Left lobe of liver (tissue), 2 donors: ENCODE data around the gene AFG1L. TPM values are rescaled to one million over a fixed set of nuclear protein-coding genes. Genes with fewer than 3 reads are reported as not detected.
"Not testable (repeated sequence)": the region's sequence is repeated elsewhere in the genome, so short reads cannot be mapped to it uniquely, and the experiment has no call there.

Source experiments
- ATAC-seq: fragments of 200-7000 bp; cut with Tn5 transposase; one replicate; pipeline ENCODE4 v1.9.1; 2020; ENCODE audit warnings: mild to moderate bottlenecking, moderate library complexity
- DNase-seq: peaks from one replicate; pipeline ENCODE4 v3.0.0-alpha.2; 2020; ENCODE audit warnings: low spot score
- total RNA-seq: library from RNA; stranded (reverse); gene quantifications from one replicate; pipeline ENCODE4 v1.2.1, GENCODE V29; 2021
- donor health status: DM: no; HTN: no; CAD: no; lungs with moderate emphysema.
- donor health status: DM: no; HTN: yes; CAD: no.

The AFG1L gene
- total RNA-seq, 1 donor from 2014 or later: 7.0 TPM

DNA sequence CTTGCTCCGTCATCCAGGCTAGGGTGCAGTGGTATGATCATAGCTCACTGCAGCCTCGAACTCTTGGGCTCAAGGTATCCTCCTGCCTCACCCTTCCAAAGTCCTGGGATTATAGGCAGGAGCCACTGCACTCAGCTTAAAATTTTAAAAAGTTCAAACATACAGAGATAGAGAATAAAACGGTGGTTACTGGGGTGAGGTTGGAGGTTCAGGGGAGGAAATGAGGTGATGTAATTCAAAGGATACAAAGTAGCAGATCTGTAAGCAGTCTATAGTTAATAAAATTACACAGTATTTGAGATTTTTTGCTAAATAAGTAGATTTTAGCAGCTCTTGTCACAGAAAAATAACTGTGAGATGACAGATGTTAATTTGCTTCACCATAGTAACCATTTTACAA is 7.5 kb upstream of the AFG1L start:
- DNase-seq (no peak), ATAC-seq (no peak)

GRCh38 chr6:108288742-108289141 is 6.1 kb upstream of the AFG1L start:
- ATAC-seq: no peak
- DNase-seq: no peak

DNA sequence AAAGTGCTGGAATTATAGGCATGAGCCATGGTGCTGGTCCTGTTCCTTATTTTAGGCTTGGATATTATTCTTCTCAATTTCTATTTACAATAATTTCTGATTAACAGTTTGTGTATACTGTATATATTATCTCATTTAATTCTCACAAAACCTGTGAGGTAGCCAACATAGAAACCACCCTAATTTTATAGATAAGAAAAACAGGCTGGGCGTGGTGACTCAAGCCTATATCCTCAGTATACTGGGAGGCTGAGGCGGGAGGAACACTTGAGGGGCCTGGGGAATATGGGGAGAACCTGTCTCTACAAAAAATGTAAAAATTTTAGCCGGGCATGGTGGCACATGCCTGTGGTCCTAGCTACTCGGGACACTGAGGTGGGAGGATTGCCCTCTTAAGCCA is 3.8 kb upstream of the AFG1L start:
- DNase-seq: no peak
- no peak for ATAC-seq

DNA sequence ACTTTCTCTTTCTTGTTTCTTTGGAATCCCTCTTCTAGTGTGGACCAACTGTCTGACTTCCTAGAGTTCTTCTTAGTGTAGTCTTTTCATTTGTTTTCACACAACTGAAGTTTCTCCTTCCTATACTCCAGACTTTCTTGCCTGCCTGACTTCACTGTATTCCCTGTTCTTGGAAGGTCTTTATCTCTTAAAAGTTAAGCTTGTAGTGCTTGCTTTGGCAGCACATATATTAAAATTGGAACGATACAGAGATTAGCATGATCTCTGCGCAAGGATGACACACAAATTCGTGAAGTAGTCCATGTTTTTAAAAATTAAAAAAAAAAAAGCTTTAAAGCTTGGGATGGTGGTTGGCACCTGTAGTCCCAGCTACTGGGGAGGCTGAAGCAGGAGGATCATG is 2.3 kb upstream of the AFG1L start:
- not testable (repeated sequence) for DNase-seq, ATAC-seq

- ATAC-seq (no peak), DNase-seq (no peak)
Measured at GRCh38 chr6:108293527-108294296, 1.1 kb upstream of the AFG1L start.

DNA sequence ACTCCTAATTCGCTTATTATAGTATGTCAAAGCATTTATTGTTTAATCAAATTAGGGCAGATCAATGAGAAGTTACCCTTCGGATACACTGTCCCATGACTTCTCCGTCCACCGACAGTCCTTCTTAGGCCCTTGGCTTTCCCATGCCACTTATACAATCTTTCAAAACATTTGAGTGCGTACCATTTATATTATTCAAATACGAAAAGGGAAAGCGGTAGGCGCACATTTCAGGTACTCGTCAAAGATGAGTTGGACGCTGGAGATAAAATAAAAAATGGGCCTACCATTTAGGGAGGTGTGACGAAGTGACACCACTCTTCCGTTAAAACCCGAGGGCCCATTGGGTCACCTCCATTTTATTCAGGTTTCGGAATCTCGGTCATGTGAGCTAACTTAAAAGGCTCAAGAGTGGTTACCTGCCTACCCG is 542 bp upstream of the AFG1L start:
- ATAC-seq (peak; percentile 1), DNase-seq (no peak)

- DNase-seq (no peak), ATAC-seq (no peak)
Measured at GRCh38 chr6:108295676-108296075, 822 bp downstream of the AFG1L start.

DNA sequence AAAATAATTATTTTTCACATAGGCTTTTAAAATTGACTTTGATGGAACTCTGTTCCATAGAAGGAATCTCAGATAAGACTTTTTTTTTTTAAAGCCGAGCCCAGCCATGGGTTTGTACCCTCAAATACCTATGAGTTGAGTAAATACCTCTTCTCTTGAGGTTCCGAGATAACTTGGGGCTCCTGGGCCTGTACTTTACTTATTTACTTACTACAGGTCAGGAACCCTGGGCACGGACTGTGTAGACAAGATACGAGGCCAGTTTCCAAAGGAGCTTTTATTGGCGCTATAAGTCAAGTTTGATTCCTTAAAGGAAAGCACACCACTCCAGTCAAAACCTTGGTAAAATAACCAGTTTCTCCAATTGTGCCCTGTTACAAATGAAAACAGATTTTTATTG is 7.5 kb downstream of the AFG1L start:
- no peak for ATAC-seq
- no peak for DNase-seq

- ATAC-seq: no peak
- no peak for DNase-seq
Measured at GRCh38 chr6:108304646-108305045, 9.8 kb downstream of the AFG1L start.

GRCh38 chr6:108308641-108309040 is 13.8 kb downstream of the AFG1L start:
- ATAC-seq, DNase-seq: not testable (repeated sequence)

DNA sequence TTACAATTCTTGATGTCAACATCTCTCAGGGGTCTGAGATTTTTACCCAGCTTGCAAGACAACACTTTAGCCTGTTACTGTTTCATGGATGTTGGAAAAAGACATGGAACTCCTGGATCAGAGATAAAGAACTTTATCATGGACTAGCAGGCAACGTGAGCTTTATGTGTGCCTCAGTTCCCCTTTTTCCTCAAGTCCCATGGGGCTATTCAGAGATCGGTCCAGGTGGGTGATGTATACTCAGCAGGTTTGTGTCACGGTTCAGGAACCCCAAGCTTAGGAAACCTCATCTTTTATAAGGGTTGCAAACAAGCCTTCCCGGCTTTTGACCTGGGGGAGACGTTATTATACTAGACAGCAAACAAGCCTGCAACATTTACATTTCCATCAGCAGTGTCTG is 15.0 kb downstream of the AFG1L start:
- DNase-seq (no peak), ATAC-seq (no peak)

- DNase-seq (no peak), ATAC-seq (peak; percentile 66)
Measured at GRCh38 chr6:108312605-108313004, 17.8 kb downstream of the AFG1L start.

- ATAC-seq: no peak
- DNase-seq: no peak
Measured at GRCh38 chr6:108321253-108321747, 26.4 kb downstream of the AFG1L start.

DNA sequence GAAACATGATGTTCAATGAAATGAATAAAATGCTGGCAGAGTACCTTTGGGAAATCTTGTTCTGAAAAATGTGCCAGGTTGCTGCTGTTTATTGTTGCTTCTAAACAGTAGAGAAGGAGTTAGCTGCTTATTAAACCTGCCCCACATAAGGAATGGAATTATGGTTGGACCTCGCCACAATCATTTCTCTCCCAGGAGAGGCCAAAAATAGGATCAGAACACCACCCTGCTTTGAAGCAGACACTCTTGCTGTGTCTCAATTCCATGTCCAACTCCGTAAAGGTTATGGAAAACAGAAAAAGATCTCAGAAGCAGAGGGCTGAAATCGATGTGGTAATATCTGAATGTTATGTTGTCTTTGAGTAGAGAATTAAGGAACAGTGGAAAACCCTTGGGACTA is 27.9 kb downstream of the AFG1L start:
- DNase-seq (no peak), ATAC-seq (no peak)

DNA sequence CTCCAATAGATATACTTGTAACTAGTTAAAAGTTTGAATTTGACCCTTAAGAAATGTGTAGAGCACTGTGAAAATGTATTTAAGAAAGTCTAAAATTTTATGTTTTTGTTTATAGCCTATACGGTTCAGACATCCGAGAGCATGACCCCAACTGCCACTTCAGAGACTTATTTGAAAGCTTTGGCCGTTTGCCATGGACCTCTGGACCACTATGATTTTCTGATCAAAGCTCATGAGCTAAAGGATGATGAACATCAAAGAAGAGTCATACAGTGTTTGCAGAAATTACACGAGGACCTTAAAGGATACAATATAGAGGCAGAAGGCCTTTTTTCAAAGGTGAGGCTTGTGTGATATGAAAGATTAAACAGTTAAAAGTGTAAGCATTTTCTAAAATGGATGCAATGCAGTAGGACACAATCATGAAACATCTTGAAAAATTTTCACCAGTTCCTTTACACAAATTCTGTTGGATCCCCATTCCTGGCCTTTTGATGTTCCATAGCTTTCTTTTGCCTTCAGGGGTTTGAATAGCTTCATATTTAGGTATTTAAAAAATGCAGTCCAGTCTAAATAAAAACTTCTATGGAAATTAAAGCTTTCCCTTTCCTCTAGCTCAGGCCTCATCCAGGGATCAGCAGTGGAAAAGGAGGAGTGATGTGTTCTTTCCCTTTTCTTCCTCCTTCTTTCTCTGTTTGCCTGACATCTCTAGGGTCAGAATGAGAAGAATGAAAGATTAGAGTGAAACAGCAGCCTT is 29.0 kb downstream of the AFG1L start:
- ATAC-seq: no peak
- no peak for DNase-seq

DNA sequence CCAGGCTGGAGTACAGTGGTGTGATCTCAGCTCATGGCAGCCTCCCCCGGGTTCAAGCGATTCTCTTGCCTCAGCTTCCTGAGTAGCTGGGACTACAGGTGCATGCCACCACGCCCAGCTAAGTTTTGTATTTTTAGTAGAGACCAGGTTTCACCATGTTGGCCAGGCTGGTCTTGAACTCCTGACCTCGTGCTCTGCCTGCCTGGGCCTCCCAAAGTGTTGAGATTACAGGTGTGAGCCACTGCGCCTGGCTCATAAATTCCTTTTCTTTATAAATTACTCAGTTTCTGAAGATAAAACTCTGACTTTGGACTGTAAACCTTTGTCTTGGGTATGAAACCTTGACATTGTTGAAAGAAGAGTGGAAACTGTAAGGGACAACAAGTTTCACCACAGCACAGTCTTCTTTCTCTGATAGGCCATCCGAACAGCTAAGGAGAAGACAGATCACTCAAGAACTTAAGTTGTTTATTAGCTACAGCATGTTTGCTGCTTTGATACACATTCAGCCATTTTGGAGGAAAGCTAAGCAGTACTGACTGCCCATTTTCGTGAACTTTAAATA is 35.4 kb downstream of the AFG1L start:
- not testable (repeated sequence) for ATAC-seq, DNase-seq

DNA sequence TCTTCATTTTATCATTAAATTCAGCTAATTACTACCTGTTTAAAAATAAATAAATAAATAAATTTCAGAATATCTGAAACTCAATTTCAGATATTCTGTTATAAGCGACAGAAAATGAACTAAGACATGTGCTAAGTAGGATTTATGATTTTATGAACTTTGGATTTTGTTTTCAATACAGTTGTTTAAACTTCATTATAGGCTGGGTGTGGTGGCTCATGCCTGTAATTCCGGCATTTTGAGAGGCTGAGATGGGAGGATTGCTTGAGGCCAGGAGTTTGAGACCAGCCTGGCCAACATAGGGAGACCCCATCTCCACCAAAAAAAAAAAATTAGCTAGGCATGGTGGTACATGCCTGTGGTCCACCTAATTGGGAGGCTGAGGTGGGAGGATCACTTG is 36.0 kb downstream of the AFG1L start:
- ATAC-seq (no peak), DNase-seq (no peak)

- no peak for DNase-seq
Measured at GRCh38 chr6:108331982-108332381, 37.1 kb downstream of the AFG1L start.

GRCh38 chr6:108336971-108337370 is 42.1 kb downstream of the AFG1L start:
- ATAC-seq: no peak

More at GRCh38 chr6:108331982-108332381, 37.1 kb downstream of the AFG1L start:
- ATAC-seq: peak; percentile 79

DNA sequence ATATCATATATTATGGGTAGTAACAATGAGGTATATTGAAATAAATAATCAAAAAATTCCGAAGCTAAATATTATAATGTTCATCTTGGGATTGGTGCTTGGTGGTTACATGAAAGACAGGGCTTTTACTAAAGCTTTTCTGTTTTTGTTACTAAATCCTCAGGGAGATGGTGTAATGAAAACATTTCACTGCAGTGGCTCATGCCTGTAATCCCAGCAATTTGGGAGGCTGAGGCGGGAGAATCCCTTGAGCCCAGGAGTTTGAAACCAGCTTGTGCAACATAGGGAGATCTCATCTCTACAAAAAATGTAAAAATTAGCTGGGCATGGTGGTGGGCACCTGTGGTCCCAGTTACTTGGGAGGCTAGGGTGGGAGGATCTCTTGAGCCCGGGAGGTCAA is 42.9 kb downstream of the AFG1L start:
- ATAC-seq (no peak), DNase-seq (no peak)

More at GRCh38 chr6:108336971-108337370, 42.1 kb downstream of the AFG1L start:
- no peak for DNase-seq

DNA sequence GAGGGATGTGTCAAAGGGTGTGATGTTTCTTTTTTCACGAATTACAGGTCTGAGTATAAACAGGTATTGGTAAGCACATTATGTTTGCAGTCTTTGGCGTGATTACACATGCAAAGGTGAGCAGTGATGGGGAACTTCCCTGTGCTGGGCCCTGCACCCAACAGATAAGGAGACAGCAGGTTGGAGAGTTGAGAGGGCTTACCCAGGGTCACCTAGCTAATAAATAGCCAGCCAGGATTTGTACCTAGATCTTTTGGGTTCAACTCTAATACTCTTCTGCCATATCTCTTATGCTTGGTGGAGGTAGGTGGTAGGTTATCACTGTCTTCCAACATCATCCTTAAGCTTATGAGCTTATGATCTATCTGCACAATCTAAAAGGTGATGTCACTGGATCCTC is 46.5 kb downstream of the AFG1L start:
- DNase-seq: no peak

GRCh38 chr6:108343894-108344293 is 49.0 kb downstream of the AFG1L start:
- no peak for ATAC-seq
- no peak for DNase-seq

More for the DNA sequence above, 46.5 kb downstream of the AFG1L start:
- no peak for ATAC-seq
